DND-41 (cell line): ENCODE results near the gene GJA5.

ENCODE experiments used
- ATAC-seq: fragments of 200-7000 bp; cut with Tn5 transposase; 3 replicates; pipeline ENCODE4 v1.9.1; 2021; ENCODE audit warnings: low read depth; ENCODE audit not compliant: insufficient read depth
- DNase-seq: peaks from one replicate; pipeline ENCODE4 v3.0.0-alpha.2; 2020
- H2AFZ ChIP-seq: 2 replicates; pipeline ENCODE4 v1.6.0; 2012; ENCODE audit warnings: low read depth, low read length
- H3K27ac ChIP-seq: 2 replicates; pipeline ENCODE4 v1.5.1; 2012; ENCODE audit warnings: low read length, inconsistent platforms
- H3K27me3 ChIP-seq: fragments of 200-600 bp; sonication (generic); 2 replicates; pipeline ENCODE4 v1.6.0; 2012; ENCODE audit warnings: low read length, mild to moderate bottlenecking, inconsistent platforms; ENCODE audit not compliant: insufficient read depth, poor library complexity
- H3K36me3 ChIP-seq: 2 replicates; pipeline ENCODE4 v1.5.1; 2012; ENCODE audit warnings: low read length, inconsistent platforms; ENCODE audit not compliant: insufficient read depth
- H3K4me1 ChIP-seq: 2 replicates; pipeline ENCODE4 v1.5.1; 2012; ENCODE audit warnings: mild to moderate bottlenecking, low read length; ENCODE audit not compliant: insufficient read depth
- H3K4me2 ChIP-seq: 2 replicates; pipeline ENCODE4 v1.6.0; 2012; ENCODE audit warnings: mild to moderate bottlenecking, moderate library complexity, low read length, inconsistent platforms; ENCODE audit not compliant: insufficient read depth
- H3K4me3 ChIP-seq, 2 experiments: fragments of 200-600 bp in 1 of 2; shearing (Covaris generic) in 1 of 2; 2 replicates each; pipeline ENCODE4 v1.5.1; 2012 to 2016; ENCODE audit warnings: inconsistent platforms in 2 of 2, low read length in 2 of 2, mild to moderate bottlenecking in 2 of 2, low read depth in 1 of 2, moderate library complexity in 1 of 2
- H3K79me2 ChIP-seq: 2 replicates; pipeline ENCODE4 v1.6.0; 2012; ENCODE audit warnings: low read length, inconsistent platforms; ENCODE audit not compliant: insufficient read depth
- H3K9ac ChIP-seq: 2 replicates; pipeline ENCODE4 v1.6.0; 2012; ENCODE audit warnings: low read depth, mild to moderate bottlenecking, inconsistent platforms, low read length, moderate library complexity
- H3K9me3 ChIP-seq: 2 replicates; pipeline ENCODE4 v1.5.1; 2012; ENCODE audit warnings: low read length, moderate library complexity, mild to moderate bottlenecking, inconsistent platforms; ENCODE audit not compliant: insufficient read depth, severe bottlenecking
- H4K20me1 ChIP-seq: 2 replicates; pipeline ENCODE4 v1.6.0; 2012; ENCODE audit warnings: low read length; ENCODE audit not compliant: insufficient read depth
- CTCF ChIP-seq: IDR thresholded peaks from 2 replicates; pipeline ENCODE4 v1.5.1; 2012; ENCODE audit warnings: borderline replicate concordance, low read length, moderate library complexity, mild to moderate bottlenecking; ENCODE audit not compliant: poor library complexity, severe bottlenecking; ENCODE audit errors: extremely low read depth
- EZH2 ChIP-seq: IDR thresholded peaks from 3 replicates; pipeline ENCODE4 v1.6.1; 2012; ENCODE audit warnings: borderline replicate concordance, low read depth, mild to moderate bottlenecking, moderate library complexity, low read length, inconsistent platforms; ENCODE audit not compliant: severe bottlenecking

Gene GJA5

GRCh38 chr1:147757015-147757990 lies 3.1 kb downstream of the GJA5 start:
- Histone ChIP-seq H2AFZ (no peak overlapping the region), H3K27me3 (peaks cover 15% of the 10 kb centered on the region), H3K4me3 (no peak overlapping the region), H4K20me1 (no peaks in the 10 kb centered on the region), H3K4me2 (no peak overlapping the region), H3K9ac (no peak overlapping the region), H3K79me2 (no peaks in the 10 kb centered on the region), H3K4me1 (peaks cover 1% of the 10 kb centered on the region; the same call in 1 of the 2 replicates), H3K9me3 (no peaks in the 10 kb centered on the region), H3K27ac (no peak overlapping the region), H3K36me3 (no peaks in the 10 kb centered on the region)
- DNase-seq (no peak), ATAC-seq (no peak)
- TF ChIP-seq CTCF (no peak), EZH2 (no peak)

- Histone ChIP-seq H3K9ac (no peak overlapping the region), H4K20me1 (no peaks in the 10 kb centered on the region), H2AFZ (no peak overlapping the region), H3K4me2 (no peak overlapping the region), H3K27ac (no peak overlapping the region), H3K9me3 (no peaks in the 10 kb centered on the region), H3K36me3 (no peaks in the 10 kb centered on the region), H3K4me3 (no peak overlapping the region), H3K79me2 (no peaks in the 10 kb centered on the region), H3K27me3 (peaks cover 13% of the 10 kb centered on the region), H3K4me1 (no peaks in the 10 kb centered on the region)
- no peak for TF ChIP-seq EZH2
- no peak for TF ChIP-seq CTCF
- ATAC-seq (no peak), DNase-seq (no peak)
Observed at GRCh38 chr1:147756341-147756740, 4.1 kb downstream of the GJA5 start.

GRCh38 chr1:147754661-147755060 lies 5.7 kb downstream of the GJA5 start:
- H2AFZ ChIP-seq, result no peak overlapping the region
- TF ChIP-seq CTCF (no peak), EZH2 (no peak)
- H3K4me2 ChIP-seq, result no peak overlapping the region
- no peak overlapping the region for H3K9ac ChIP-seq
- no peak overlapping the region for H3K27ac ChIP-seq
- H3K27me3 ChIP-seq, result peaks cover 15% of the 10 kb centered on the region
- ATAC-seq (no peak), DNase-seq (no peak)
- H3K4me3 ChIP-seq, result no peak overlapping the region
- H3K36me3 ChIP-seq, result no peaks in the 10 kb centered on the region
- no peaks in the 10 kb centered on the region for H3K79me2 ChIP-seq
- no peaks in the 10 kb centered on the region for H4K20me1 ChIP-seq
- H3K9me3 ChIP-seq, result no peaks in the 10 kb centered on the region
- no peaks in the 10 kb centered on the region for H3K4me1 ChIP-seq
